Measurements from ENCODE around the gene RSPH1.

RSPH1 gene

DNA sequence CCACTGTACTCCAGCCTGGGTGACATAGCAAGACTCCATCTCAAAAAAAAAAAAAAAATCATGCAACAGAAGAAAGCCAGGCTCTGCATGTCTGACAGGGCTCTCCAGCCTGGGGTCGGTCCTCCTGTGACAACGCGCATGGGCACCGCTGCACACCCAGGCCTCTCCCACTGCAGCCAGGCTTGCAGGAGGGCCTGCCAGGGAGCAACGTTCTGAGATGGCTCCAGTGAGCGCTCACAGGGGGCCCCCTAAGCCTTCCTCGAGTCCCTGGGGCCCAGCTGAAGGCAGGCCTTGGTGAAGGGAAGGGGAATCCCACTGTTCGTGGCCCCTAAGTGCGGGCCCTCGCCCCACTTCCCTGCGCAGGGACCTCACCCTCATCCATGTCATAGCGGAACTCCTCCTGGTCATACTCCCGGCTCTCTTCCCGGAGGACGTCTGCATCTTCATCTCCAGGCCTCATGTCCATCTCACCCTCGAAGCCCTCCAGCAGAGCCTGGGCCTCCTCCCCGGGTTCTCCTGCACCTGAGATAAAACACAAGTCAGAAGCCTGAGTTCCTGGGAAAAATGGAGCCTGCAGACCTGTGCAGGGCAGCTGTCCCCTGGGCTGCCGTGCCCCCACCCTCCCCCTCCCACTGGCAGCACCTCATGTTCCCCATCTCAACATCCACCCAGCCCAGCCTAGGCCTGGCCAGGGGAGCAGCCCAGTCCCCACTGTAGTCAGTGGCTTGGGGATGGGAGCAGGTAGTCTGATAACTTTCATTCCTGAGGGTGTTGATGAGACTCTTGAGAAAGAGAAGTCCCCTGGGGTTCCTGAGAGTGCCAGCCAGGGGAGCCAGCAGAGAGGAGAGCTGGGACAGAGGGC lies 20.3 kb downstream of the RSPH1 start (continued):
- TF ChIP-seq, protein P1, sequence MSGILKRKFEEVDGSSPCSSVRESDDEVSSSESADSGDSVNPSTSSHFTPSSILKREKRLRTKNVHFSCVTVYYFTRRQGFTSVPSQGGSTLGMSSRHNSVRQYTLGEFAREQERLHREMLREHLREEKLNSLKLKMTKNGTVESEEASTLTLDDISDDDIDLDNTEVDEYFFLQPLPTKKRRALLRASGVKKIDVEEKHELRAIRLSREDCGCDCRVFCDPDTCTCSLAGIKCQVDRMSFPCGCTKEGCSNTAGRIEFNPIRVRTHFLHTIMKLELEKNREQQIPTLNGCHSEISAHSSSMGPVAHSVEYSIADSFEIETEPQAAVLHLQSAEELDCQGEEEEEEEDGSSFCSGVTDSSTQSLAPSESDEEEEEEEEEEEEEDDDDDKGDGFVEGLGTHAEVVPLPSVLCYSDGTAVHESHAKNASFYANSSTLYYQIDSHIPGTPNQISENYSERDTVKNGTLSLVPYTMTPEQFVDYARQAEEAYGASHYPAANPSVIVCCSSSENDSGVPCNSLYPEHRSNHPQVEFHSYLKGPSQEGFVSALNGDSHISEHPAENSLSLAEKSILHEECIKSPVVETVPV (CRISPR knock-in tag; IDR thresholded peaks at IDR 0.05): no peak

DNA sequence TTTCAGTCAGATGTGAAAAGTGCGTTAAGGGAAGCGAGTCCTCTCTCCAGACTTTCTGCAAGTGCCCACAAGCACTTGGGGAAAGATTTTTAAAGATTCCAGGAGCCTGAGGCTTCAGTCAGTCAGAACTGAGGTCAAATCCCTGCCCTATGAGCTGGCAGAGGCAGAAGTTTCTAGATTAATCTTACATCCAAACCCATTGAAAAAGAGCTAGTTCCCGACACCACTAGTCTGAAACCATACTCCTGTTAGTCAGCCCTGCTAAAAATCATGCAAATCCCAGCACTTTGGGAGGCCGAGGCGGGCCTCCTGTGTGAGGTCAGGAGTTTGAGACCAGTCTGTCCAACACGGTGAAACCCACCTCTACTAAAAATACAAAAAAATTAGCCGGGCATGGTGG lies 21.0 kb downstream of the RSPH1 start:
- TF ChIP-seq ESRRG (CRISPR knock-in tag; IDR thresholded peaks at IDR 0.05) (no peak), CSDC2 (CRISPR knock-in tag; IDR thresholded peaks at IDR 0.05) (no peak), ZNF8 (CRISPR knock-in tag; IDR thresholded peaks at IDR 0.05) (no peak), ISL1 (CRISPR knock-in tag; IDR thresholded peaks at IDR 0.05) (no peak), GLIS3 (CRISPR knock-in tag; IDR thresholded peaks at IDR 0.05) (no peak), ZNF565 (CRISPR knock-in tag; conservative IDR thresholded peaks at IDR 0.05; ENCODE audit: low read depth) (no peak), TCF4 (CRISPR knock-in tag; IDR thresholded peaks at IDR 0.05; ENCODE audit: borderline replicate concordance) (no peak), ARNTL (CRISPR knock-in tag; IDR thresholded peaks at IDR 0.05; ENCODE audit: borderline replicate concordance, low read depth) (no peak), ZC3H10 (CRISPR knock-in tag; IDR thresholded peaks at IDR 0.05) (no peak), SNAI2 (CRISPR knock-in tag; IDR thresholded peaks at IDR 0.05) (no peak), ZFP30 (CRISPR knock-in tag; IDR thresholded peaks at IDR 0.05) (no peak), BACH2 (CRISPR knock-in tag; IDR thresholded peaks at IDR 0.05; ENCODE audit: borderline replicate concordance) (no peak), ZNF70 (CRISPR knock-in tag; IDR thresholded peaks at IDR 0.05) (no peak), TOX (CRISPR knock-in tag; IDR thresholded peaks at IDR 0.05; ENCODE audit: borderline replicate concordance) (no peak), PPARA (CRISPR knock-in tag; IDR thresholded peaks at IDR 0.05; ENCODE audit: borderline replicate concordance) (no peak)
- TF ChIP-seq, protein P2, sequence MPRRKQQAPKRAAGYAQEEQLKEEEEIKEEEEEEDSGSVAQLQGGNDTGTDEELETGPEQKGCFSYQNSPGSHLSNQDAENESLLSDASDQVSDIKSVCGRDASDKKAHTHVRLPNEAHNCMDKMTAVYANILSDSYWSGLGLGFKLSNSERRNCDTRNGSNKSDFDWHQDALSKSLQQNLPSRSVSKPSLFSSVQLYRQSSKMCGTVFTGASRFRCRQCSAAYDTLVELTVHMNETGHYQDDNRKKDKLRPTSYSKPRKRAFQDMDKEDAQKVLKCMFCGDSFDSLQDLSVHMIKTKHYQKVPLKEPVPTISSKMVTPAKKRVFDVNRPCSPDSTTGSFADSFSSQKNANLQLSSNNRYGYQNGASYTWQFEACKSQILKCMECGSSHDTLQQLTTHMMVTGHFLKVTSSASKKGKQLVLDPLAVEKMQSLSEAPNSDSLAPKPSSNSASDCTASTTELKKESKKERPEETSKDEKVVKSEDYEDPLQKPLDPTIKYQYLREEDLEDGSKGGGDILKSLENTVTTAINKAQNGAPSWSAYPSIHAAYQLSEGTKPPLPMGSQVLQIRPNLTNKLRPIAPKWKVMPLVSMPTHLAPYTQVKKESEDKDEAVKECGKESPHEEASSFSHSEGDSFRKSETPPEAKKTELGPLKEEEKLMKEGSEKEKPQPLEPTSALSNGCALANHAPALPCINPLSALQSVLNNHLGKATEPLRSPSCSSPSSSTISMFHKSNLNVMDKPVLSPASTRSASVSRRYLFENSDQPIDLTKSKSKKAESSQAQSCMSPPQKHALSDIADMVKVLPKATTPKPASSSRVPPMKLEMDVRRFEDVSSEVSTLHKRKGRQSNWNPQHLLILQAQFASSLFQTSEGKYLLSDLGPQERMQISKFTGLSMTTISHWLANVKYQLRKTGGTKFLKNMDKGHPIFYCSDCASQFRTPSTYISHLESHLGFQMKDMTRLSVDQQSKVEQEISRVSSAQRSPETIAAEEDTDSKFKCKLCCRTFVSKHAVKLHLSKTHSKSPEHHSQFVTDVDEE (CRISPR knock-in tag; IDR thresholded peaks at IDR 0.05): no peak
- TF ChIP-seq, protein P1 (CRISPR knock-in tag; IDR thresholded peaks at IDR 0.05): no peak
- TF ChIP-seq, protein P3, sequence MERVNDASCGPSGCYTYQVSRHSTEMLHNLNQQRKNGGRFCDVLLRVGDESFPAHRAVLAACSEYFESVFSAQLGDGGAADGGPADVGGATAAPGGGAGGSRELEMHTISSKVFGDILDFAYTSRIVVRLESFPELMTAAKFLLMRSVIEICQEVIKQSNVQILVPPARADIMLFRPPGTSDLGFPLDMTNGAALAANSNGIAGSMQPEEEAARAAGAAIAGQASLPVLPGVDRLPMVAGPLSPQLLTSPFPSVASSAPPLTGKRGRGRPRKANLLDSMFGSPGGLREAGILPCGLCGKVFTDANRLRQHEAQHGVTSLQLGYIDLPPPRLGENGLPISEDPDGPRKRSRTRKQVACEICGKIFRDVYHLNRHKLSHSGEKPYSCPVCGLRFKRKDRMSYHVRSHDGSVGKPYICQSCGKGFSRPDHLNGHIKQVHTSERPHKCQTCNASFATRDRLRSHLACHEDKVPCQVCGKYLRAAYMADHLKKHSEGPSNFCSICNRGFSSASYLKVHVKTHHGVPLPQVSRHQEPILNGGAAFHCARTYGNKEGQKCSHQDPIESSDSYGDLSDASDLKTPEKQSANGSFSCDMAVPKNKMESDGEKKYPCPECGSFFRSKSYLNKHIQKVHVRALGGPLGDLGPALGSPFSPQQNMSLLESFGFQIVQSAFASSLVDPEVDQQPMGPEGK (CRISPR knock-in tag; IDR thresholded peaks at IDR 0.05; ENCODE audit: borderline replicate concordance): no peak
- TF ChIP-seq, protein P4, sequence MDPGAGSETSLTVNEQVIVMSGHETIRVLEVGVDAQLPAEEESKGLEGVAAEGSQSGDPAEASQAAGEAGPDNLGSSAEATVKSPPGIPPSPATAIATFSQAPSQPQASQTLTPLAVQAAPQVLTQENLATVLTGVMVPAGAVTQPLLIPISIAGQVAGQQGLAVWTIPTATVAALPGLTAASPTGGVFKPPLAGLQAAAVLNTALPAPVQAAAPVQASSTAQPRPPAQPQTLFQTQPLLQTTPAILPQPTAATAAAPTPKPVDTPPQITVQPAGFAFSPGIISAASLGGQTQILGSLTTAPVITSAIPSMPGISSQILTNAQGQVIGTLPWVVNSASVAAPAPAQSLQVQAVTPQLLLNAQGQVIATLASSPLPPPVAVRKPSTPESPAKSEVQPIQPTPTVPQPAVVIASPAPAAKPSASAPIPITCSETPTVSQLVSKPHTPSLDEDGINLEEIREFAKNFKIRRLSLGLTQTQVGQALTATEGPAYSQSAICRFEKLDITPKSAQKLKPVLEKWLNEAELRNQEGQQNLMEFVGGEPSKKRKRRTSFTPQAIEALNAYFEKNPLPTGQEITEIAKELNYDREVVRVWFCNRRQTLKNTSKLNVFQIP (CRISPR knock-in tag; IDR thresholded peaks at IDR 0.05; ENCODE audit: borderline replicate concordance, low read depth): no peak
- ATAC-seq: no peak
